K562 (cell line): Measurements from ENCODE around the gene BRAF. TPM values are rescaled to one million over a fixed set of nuclear protein-coding genes. Genes with fewer than 3 reads are reported as not detected.

Experiments
- CREM ChIP-seq: IDR thresholded peaks from 2 replicates; pipeline ENCODE4 v1.6.1; 2014; ENCODE audit warnings: antibody characterized with exemption, low read depth
- CUX1 ChIP-seq: fragments of 200-800 bp; sonication (Bioruptor generic); IDR thresholded peaks from 2 replicates; pipeline ENCODE4 v1.6.1; 2016; ENCODE audit warnings: missing genetic modification characterization, missing compliant biosample characterization
- ELF2 ChIP-seq: fragments of 250-450 bp; sonication (Bioruptor Pico); IDR thresholded peaks from 2 replicates; pipeline ENCODE4 v1.5.0; 2021; ENCODE audit warnings: mild to moderate bottlenecking
- MECOM ChIP-seq: fragments of 250-450 bp; sonication (Bioruptor Pico); IDR thresholded peaks from 2 replicates; pipeline ENCODE4 v1.8.0; 2022; ENCODE audit warnings: inconsistent platforms
- NCOA1 ChIP-seq: fragments of 450-650 bp; IDR thresholded peaks from 2 replicates; pipeline ENCODE4 v1.6.1; 2016; ENCODE audit warnings: low read depth
- SP1 ChIP-seq: sonication (generic); formaldehyde crosslinking; IDR thresholded peaks from 2 replicates; pipeline ENCODE4 v1.8.1; 2022; ENCODE audit warnings: mild to moderate bottlenecking, missing genetic modification reagents
- TAF7 ChIP-seq: fragments of 450-650 bp; IDR thresholded peaks from 2 replicates; pipeline ENCODE4 v1.6.1; 2016; ENCODE audit warnings: missing genetic modification characterization, missing compliant biosample characterization
- TEAD1 ChIP-seq, 2 experiments: fragments of 450-650 bp in 1 of 2; sonication (generic) in 1 of 2; formaldehyde crosslinking; IDR thresholded peaks; 2 replicates each; pipeline versions ENCODE4 v1.4.0 to v1.8.0; 2020 to 2022; ENCODE audit warnings: mild to moderate bottlenecking in 2 of 2, missing genetic modification reagents in 1 of 2
- TEAD4 ChIP-seq, 2 experiments: sonication (generic) in 1 of 2; formaldehyde crosslinking in 1 of 2; IDR thresholded peaks; 2 replicates each; pipeline versions ENCODE4 v1.6.1 to v1.8.0; 2012 to 2022; ENCODE audit warnings: borderline replicate concordance in 1 of 2, inconsistent platforms in 1 of 2, low read length in 1 of 2, mild to moderate bottlenecking in 1 of 2, missing genetic modification reagents in 1 of 2
- ZBTB11 ChIP-seq, 3 experiments: fragments of 200-800 bp in 1 of 3; fragments of 250-450 bp in 1 of 3; fragments of 450-650 bp in 1 of 3; sonication (Bioruptor Pico) in 1 of 3; sonication (Bioruptor generic) in 1 of 3; formaldehyde crosslinking in 1 of 3; IDR thresholded peaks; 2 replicates each; pipeline versions ENCODE4 v1.6.1 to v1.8.0; 2016 to 2022; ENCODE audit warnings: mild to moderate bottlenecking in 2 of 3, missing genetic modification characterization in 2 of 3, missing compliant biosample characterization in 1 of 3, moderate library complexity in 1 of 3
- ZNF445 ChIP-seq: fragments of 250-450 bp; sonication (Bioruptor Pico); IDR thresholded peaks from 2 replicates; pipeline ENCODE4 v1.4.0; 2020; ENCODE audit warnings: low read depth, mild to moderate bottlenecking, moderate library complexity
- polyA plus RNA-seq, 8 experiments: library from polyadenylated mRNA; depleted of rRNA in 4 of 8; stranded (reverse) in 5 of 8; unstranded in 3 of 8; fragments of >200 nt; fragmentation: Nextera tagmentation in 2 of 8; fragmentation: Illumina TruSeq in 1 of 8; extraction: Ambion mirVana in 2 of 8; extraction: Trizol in 1 of 8; gene quantifications; 2 replicates each; pipeline versions ENCODE4 v1.2.1 to v1.2.3, GENCODE V29; 2011 to 2014; ENCODE audit warnings: inconsistent platforms in 1 of 8, missing spikeins in 1 of 8
- total RNA-seq, 7 experiments: library from RNA; depleted of rRNA in 6 of 7; stranded (reverse); fragments of >200 nt in 6 of 7; fragmentation: Illumina TruSeq in 2 of 7; extraction: Trizol in 2 of 7; gene quantifications; 2 replicates each; pipeline versions ENCODE4 v1.2.1 to v1.2.3, GENCODE V29; 2011 to 2021; ENCODE audit warnings: low replicate concordance in 1 of 7
- TF ChIP-seq, protein P1 (sequence below): IDR thresholded peaks from 3 replicates; pipeline ENCODE4 v1.6.1; 2011; ENCODE audit warnings: borderline replicate concordance, mild to moderate bottlenecking; ENCODE audit not compliant: insufficient read length, insufficient read depth
- TF ChIP-seq, protein P2 (sequence below): fragments of 450-650 bp; formaldehyde crosslinking; IDR thresholded peaks from 2 replicates; pipeline ENCODE4 v1.4.0; 2022; ENCODE audit warnings: mild to moderate bottlenecking, moderate library complexity

BRAF gene
- total and polyA plus RNA-seq, 9 of the 15 experiments (the other 6 are each of a cell fraction or from before 2014, with no cell fraction given) = 3.6 to 38.3 (median 21.9) TPM

DNA sequence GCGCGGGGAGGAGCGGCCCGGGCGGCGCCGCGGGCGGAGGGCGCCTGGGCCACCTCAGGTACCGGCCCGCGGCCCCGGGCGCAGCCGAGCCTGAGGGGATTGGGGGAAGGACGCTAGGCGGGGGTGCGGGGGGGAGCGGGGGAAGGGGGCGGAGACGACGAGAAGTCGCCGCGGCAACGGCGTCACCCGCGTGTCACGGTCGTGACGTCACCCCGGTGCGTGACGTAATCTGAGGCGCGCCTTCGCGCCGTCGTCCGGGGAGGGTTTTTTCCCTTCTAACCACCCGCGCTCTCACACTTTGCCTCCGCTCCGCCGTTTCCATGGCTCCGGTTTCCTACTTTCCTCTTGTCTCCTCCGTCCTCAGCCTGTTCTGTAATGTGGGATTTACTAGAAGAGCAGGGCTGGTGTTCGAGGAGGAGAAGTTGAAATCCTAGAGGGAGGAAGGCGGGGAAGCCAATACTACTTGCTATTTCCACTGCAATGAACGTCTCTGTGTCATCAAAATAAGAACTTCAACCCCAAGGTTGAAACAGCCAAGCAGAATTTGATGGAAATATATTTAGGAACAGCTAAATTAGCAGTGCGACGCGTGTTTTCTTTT is at the start of gene BRAF (continued):
- TF ChIP-seq ZBTB11 (CRISPR knock-in tag; IDR thresholded peaks at IDR 0.05) (peak in 1 of 3 experiments; percentile 79; a peak in 2 of 6 replicates), ELF2 (CRISPR knock-in tag) (peak; percentile 62; the same call in 1 of the 2 replicates), CREM (peak; percentile 98), TAF7 (tag) (peak; percentile 84), NCOA1 (peak; percentile 98), MECOM (no peak), ZNF445 (CRISPR knock-in tag) (no peak), CUX1 (CRISPR knock-in tag) (no peak), TEAD1 (CRISPR knock-in tag; IDR thresholded peaks at IDR 0.05) (0 out of 4 replicates have a peak, but pooled peaks of 1 of the 2 experiments have one; percentile 43), SP1 (peak; percentile 84), TEAD4 (IDR thresholded peaks at IDR 0.05; ENCODE audit: low read length) (no peak), TEAD4 (CRISPR knock-in tag; IDR thresholded peaks at IDR 0.05; ENCODE audit: borderline replicate concordance) (no peak)
- TF ChIP-seq, protein P1, sequence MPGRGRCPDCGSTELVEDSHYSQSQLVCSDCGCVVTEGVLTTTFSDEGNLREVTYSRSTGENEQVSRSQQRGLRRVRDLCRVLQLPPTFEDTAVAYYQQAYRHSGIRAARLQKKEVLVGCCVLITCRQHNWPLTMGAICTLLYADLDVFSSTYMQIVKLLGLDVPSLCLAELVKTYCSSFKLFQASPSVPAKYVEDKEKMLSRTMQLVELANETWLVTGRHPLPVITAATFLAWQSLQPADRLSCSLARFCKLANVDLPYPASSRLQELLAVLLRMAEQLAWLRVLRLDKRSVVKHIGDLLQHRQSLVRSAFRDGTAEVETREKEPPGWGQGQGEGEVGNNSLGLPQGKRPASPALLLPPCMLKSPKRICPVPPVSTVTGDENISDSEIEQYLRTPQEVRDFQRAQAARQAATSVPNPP = no peak
- TF ChIP-seq, protein P2, sequence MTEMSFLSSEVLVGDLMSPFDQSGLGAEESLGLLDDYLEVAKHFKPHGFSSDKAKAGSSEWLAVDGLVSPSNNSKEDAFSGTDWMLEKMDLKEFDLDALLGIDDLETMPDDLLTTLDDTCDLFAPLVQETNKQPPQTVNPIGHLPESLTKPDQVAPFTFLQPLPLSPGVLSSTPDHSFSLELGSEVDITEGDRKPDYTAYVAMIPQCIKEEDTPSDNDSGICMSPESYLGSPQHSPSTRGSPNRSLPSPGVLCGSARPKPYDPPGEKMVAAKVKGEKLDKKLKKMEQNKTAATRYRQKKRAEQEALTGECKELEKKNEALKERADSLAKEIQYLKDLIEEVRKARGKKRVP (CRISPR knock-in tag) = peak; percentile 52; the same call in 1 of the 2 replicates
